RCC 7860 (cell line): ENCODE measurements around the gene GJA3.

Source experiments
- DNase-seq: peaks from one replicate; pipeline ENCODE4 v3.0.0-alpha.2; 2015; ENCODE audit warnings: low spot score
- FAIRE-seq: peaks from 2 replicates; lab custom pipeline; 2012; peaks lifted over from hg19 to GRCh38; lab: Jason Lieb, UNC

The GJA3 gene

DNA sequence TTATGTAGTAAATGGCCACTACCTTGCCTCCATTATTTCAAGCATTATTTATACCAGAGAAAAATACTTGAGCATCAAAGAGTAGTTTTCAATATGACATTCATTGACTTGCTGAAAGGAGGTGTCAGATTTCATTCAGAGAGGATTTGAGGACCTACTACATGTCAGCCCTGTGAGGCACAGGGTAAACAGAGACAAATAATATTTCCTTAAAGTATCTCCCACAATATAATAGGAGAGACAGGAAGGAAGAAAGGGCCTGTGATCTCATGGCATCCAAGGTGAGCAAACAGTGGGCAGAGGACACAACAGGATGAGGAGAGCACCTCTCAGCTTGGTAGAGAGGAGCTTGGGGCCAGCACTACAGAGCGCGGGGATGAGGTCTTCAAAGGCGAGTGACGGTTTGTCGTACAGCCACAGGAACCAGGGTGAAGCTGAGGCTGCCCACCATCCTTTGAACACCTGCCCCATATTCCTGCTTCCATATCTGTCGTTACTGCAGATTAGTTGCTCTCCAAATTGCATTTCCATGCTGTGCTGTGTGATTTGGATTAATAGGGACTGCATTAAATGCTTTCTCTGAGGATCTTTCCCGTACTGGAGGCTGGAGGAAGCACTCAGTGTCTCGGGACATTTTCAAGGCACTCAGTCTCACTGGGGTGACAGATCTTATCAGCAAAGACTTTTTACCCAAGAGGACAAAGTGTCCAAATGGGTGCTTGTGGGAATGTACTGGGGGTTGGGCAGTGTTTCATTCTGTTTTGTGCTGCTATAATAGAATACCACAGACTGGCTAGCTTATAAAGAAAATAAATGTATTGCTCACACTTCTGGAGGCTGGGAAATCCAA is 59.2 kb downstream of the GJA3 start:
- DNase-seq, result no peak

GRCh38 chr13:20099319-20099718 is 61.5 kb downstream of the GJA3 start:
- no peak for FAIRE-seq
- no peak for DNase-seq

More for the DNA sequence above, 59.2 kb downstream of the GJA3 start:
- FAIRE-seq, result no peak

GRCh38 chr13:20093951-20094350 is 66.9 kb downstream of the GJA3 start:
- FAIRE-seq (no peak), DNase-seq (no peak)

- FAIRE-seq (no peak), DNase-seq (no peak)
These were observed 70.5 kb downstream of the GJA3 start for GRCh38 chr13:20090349-20090748.
